Stimulated activated naive CD4-positive, alpha-beta T cell (primary cell): ENCODE measurements around the gene SRGN.
"Not testable (repeated sequence)": the region's sequence is repeated elsewhere in the genome, so short reads cannot be mapped to it uniquely, and the experiment has no call there.

ENCODE experiments used
- DNase-seq, 6 experiments: peaks; one replicate each; lab custom pipeline; 2025; lab: John Stamatoyannopoulos, UW

The SRGN gene

DNA sequence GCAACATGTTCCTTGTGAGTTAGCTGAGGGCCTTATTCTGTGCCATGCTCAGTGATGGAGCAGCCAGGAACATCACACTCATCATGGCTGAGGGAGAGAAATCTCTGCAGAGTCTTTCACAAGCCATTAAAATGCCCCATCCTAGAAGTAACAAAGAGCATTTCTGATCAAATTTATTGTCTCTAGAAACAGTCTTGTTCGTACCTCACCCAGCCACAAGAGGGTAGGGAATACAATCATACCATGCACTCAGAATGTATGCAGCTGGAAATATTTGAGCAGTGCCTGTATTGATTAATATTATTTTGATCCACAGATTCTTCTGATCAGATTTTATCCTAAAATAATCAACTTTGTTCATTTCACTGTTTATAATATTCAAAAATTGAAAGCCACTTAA is 53.4 kb downstream of the SRGN start:
- no peak for DNase-seq

DNA sequence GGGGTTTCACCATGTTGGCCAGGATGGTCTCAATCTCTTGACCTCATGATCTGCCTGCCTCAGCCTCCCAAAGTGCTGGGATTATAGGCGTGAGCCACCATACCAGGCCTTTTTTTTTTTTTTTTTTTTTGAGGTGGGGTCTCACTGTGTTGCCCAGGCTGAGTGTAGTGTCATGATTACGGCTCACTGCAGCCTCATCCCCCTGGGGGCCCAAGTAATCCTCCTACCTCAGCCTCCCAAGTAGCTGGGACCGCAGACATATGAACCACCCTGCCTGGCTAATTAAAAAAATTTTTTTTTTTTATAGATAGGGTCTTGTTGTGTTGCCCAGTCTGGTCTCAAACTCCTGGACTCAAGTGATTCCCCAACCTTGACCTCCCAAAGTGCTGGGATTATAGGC is 54.2 kb downstream of the SRGN start:
- DNase-seq: not testable (repeated sequence)

DNA sequence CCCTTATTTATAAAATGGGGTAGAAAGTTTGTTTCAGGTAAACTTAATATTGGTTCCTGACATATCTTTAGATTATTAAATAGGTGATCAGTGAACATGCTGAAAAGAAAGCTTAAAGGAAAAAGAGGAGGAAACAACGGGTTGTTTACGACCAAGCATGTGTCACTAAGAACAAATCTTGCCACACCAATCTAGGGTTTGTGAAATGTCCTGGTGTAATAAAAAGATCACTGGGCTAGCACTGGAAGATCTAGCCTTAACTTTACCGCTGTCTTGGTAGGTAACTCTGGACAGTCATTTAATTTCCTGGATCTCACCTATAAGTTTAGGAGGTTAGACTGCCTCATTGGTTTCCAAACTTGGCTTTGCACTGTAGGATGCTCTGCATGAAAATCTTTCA is 55.1 kb downstream of the SRGN start:
- DNase-seq: no peak

DNA sequence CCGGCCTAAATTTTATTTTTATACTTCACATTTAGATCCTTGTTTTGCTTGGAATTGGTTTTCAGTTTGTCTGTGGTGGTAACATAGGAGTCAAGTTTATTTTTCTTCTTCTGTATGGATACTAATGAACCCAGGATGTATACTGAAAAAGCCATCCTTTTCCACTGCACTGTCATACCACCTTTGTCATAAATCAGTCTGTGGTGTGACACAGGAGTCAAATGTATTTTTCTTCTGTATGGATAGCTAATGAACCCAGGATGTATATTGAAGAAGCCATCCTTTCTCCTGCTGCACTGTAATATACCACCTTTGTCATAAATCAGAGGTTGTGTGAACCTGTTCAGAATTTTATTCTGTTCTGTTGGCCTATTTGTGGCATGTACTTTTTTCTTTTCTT is 57.4 kb downstream of the SRGN start:
- DNase-seq: no peak

DNA sequence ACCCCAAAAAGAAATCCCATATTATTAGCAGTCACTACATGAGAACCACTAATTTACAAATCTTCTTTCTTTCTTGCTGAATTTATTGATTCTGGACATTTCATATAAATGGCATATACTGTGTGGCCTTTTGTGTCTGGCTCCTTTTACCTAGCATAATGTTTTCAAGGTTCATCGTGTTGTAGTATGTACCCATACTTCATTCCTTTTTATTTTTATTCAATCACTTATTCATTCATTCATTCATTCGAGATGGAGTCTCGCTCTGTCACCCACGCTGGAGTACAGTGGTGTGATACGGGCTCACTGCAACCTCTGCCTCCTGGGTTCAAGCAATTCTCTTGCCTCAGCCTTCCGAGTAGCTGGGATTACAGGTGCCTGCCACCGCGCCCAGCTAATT is 58.0 kb downstream of the SRGN start:
- no peak for DNase-seq

DNA sequence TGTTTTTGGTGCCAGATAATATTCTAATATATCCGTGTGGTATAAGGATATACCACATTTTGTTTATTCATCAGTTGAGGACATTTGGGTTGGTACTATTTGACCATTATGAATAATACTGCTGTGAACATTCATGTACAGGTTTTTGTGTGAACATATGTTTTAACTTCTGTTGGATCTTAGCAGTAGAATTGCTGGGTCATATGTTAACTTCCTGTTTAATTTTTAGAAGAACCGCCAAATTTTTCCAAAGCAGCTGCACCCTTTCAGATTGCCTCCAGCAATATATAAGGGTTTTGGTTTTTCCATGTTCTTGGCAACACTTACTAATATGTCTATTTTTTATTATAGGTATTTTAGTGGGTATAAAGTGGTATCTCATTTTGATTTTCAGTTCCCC is 58.9 kb downstream of the SRGN start:
- DNase-seq: no peak

DNA sequence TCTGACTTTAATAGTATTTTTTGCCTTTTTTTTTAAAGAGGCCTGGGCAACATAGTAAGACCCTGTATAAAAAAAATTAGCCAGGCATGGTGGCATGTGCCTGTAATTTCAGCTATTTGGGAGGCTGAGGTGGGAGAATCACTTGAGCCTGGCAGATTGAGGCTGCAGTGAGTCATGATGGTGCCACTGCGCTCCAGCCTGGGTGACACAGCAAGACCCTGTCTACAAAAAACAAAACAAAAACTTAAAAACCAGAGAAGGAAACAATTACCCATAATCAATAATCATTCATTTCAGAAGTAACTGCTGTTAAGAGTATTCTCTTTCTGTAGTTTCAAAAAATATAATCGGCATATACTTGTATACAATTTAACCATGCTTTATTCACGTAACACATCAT is 64.1 kb downstream of the SRGN start:
- no peak for DNase-seq

DNA sequence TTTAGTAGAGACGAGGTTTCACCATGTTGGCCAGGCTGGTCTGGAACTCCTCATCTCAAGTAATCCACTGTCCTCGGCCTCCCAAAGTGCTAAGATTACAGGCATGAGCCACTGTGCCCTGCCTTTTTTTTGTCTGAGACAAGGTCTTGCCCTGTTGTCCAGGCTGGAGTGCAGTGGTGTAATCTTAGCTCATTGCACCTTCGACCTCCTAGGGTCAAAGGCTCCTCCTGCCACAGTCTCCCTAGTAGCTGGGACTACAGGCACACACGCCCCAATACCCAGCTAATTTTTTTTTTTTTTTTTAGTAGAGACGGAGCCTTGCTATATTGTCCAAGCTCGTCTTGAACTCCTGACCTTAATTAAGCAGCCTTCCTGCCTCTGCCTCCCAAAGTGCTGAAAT is 65.3 kb downstream of the SRGN start:
- DNase-seq: no peak
